Kidney (tissue), 14 donors: ENCODE measurements around the gene DIABLO. TPM values are rescaled to one million over a fixed set of nuclear protein-coding genes. Genes with fewer than 3 reads are reported as not detected.
A peak's percentile ranks its signal among the peaks of the same experiment; 100 is the strongest.

ENCODE experiments used
- DNase-seq, 5 donors: peaks; one replicate each; pipeline ENCODE4 v3.0.0-alpha.2; 2013 to 2020
- FAIRE-seq: peaks from 2 replicates; lab custom pipeline; 2012; peaks lifted over from hg19 to GRCh38; lab: Jason Lieb, UNC
- H3K27ac ChIP-seq, 2 donors: one replicate each; pipeline ENCODE4 v1.7.0; 2013; ENCODE audit warnings: low read depth in 2 of 2, low read length in 2 of 2, inconsistent platforms in 1 of 2
- H3K27me3 ChIP-seq: one replicate; pipeline ENCODE4 v1.7.1; 2013; ENCODE audit warnings: low read length, inconsistent platforms; ENCODE audit not compliant: control insufficient read depth, insufficient read depth
- H3K36me3 ChIP-seq, 3 donors: one replicate each; pipeline versions ENCODE4 v1.7.0 to v1.7.1; 2013; ENCODE audit warnings: low read length in 3 of 3, control low read depth in 1 of 3, inconsistent platforms in 1 of 3; ENCODE audit not compliant: insufficient read depth in 3 of 3, control insufficient read depth in 2 of 3
- H3K4me1 ChIP-seq, 3 donors: one replicate each; pipeline versions ENCODE4 v1.7.0 to v1.7.1; 2013; ENCODE audit warnings: low read length in 3 of 3, inconsistent platforms in 1 of 3, low read depth in 1 of 3; ENCODE audit not compliant: control insufficient read depth in 2 of 3, insufficient read depth in 2 of 3
- H3K4me3 ChIP-seq, 3 donors: one replicate each; pipeline versions ENCODE4 v1.7.0 to v1.8.1; 2013; ENCODE audit warnings: low read length in 3 of 3, control low read depth in 1 of 3, inconsistent platforms in 1 of 3
- H3K9ac ChIP-seq, 3 donors: one replicate each; pipeline versions ENCODE4 v1.7.0 to v1.7.1; 2013; ENCODE audit warnings: low read length in 3 of 3, control low read depth in 1 of 3, inconsistent platforms in 1 of 3
- H3K9me3 ChIP-seq, 3 donors: one replicate each; pipeline versions ENCODE4 v1.7.0 to v1.7.1; 2013; ENCODE audit warnings: low read length in 3 of 3, control low read depth in 1 of 3, inconsistent platforms in 1 of 3; ENCODE audit not compliant: control insufficient read depth in 2 of 3, insufficient read depth in 1 of 3
- CTCF ChIP-seq: IDR thresholded peaks from 3 replicates; pipeline ENCODE4 v1.5.1; 2012; ENCODE audit warnings: mild to moderate bottlenecking, moderate library complexity, borderline replicate concordance; ENCODE audit not compliant: insufficient read depth; ENCODE audit errors: extremely low read depth
- intact Hi-C: fragments of 100-400 bp; cut with DNase I; formaldehyde crosslinking; loops from one replicate; pipeline ENCODE4 v1.11.1; 2022
- polyA plus RNA-seq: library from polyadenylated mRNA; stranded (reverse); fragments of 350-450 nt; fragmentation: Illumina TruSeq; extraction: RNeasy Lipid Tissue Mini Kit (QIAGEN cat#74804); gene quantifications from one replicate; pipeline ENCODE4 v1.2.3, GENCODE V29; 2014; ENCODE audit warnings: low read depth, low replicate concordance; ENCODE audit not compliant: insufficient read depth
- total RNA-seq: library from RNA; stranded (reverse); fragmentation: NEBNext Ultra II Directional; extraction: Animal tissue kit (Norgen Biotek cat#: 25700); gene quantifications from one replicate; pipeline ENCODE4 v1.2.1, GENCODE V29; 2021
- donor health status: control.
- donor health status: control.
- donor health status: control.
- donor health status: control.
- donor health status: control.
- donor health status: DM: yes; HTN: yes; CAD: no.
- donor health status: Normal renal cell carcinoma (clear cell type).

Gene DIABLO
- total and polyA plus RNA-seq, 2 donors from 2014 or later = 43.7 to 97.7 TPM

- H3K9me3 ChIP-seq = no peaks in the 10 kb centered on the region
- no peak for DNase-seq
- intact Hi-C loops = no loop called here
- H3K4me3 ChIP-seq = no peak overlapping the region
- no peak for FAIRE-seq
- H3K4me1 ChIP-seq = peaks cover 0 to 5% (median 0%) of the 10 kb centered on the region in 3 donors
- no peak for TF ChIP-seq CTCF
- H3K27me3 ChIP-seq = peaks cover 4% of the 10 kb centered on the region
- no peak overlapping the region for H3K27ac ChIP-seq
- H3K36me3 ChIP-seq = peaks cover 0 to 20% (median 14%) of the 10 kb centered on the region in 3 donors
- H3K9ac ChIP-seq = no peak overlapping the region
Measured at GRCh38 chr12:122206111-122206881, 19.6 kb downstream of the DIABLO start.

GRCh38 chr12:122205053-122205925 lies 20.6 kb downstream of the DIABLO start:
- H3K27ac ChIP-seq = no peak overlapping the region
- no peaks in the 10 kb centered on the region for H3K9me3 ChIP-seq
- no peak overlapping the region for H3K4me3 ChIP-seq
- H3K36me3 ChIP-seq = peaks cover 0 to 17% (median 14%) of the 10 kb centered on the region in 3 donors
- no peak for TF ChIP-seq CTCF
- FAIRE-seq (no peak), DNase-seq (no peak)
- peaks cover 4% of the 10 kb centered on the region for H3K27me3 ChIP-seq
- no peak overlapping the region for H3K9ac ChIP-seq
- intact Hi-C loops = no loop called here
- peaks cover 0 to 5% (median 0%) of the 10 kb centered on the region in 3 donors for H3K4me1 ChIP-seq

GRCh38 chr12:122204167-122205052 lies 21.4 kb downstream of the DIABLO start:
- Histone ChIP-seq H3K27me3 (peaks cover 4% of the 10 kb centered on the region), H3K9ac (no peak overlapping the region), H3K9me3 (no peaks in the 10 kb centered on the region), H3K4me1 (peaks cover 0 to 7% (median 0%) of the 10 kb centered on the region in 3 donors), H3K4me3 (no peak overlapping the region), H3K27ac (no peak overlapping the region), H3K36me3 (peaks cover 0 to 11% (median 9%) of the 10 kb centered on the region in 3 donors)
- peak in 2 of 5 donors; percentile 37 to 71 for DNase-seq
- no peak for TF ChIP-seq CTCF
- intact Hi-C loops = no loop called here
- FAIRE-seq = no peak
